ENCODE measurements around the gene COMMD3.

DNA sequence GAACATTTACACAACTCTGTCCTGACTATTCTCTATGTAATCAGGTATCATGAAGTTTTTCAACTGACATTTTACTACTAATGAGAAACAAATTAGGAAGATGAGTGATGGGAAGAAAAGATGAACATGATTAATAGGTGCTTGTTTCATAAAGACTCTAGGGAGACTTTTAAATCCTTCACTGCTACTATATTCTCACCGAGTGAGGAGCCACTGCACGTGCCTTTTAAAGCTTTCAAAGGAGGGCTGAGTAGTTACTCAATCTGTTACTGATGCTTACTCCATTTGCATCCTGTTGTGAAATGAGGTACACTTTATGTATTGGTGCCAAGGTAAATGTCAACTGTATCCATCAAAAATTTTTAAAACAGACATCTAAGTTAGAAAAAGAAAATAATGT is 1.3 kb upstream of the COMMD3 start:
- TF ChIP-seq, protein P1, sequence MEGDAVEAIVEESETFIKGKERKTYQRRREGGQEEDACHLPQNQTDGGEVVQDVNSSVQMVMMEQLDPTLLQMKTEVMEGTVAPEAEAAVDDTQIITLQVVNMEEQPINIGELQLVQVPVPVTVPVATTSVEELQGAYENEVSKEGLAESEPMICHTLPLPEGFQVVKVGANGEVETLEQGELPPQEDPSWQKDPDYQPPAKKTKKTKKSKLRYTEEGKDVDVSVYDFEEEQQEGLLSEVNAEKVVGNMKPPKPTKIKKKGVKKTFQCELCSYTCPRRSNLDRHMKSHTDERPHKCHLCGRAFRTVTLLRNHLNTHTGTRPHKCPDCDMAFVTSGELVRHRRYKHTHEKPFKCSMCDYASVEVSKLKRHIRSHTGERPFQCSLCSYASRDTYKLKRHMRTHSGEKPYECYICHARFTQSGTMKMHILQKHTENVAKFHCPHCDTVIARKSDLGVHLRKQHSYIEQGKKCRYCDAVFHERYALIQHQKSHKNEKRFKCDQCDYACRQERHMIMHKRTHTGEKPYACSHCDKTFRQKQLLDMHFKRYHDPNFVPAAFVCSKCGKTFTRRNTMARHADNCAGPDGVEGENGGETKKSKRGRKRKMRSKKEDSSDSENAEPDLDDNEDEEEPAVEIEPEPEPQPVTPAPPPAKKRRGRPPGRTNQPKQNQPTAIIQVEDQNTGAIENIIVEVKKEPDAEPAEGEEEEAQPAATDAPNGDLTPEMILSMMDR (conservative IDR thresholded peaks at IDR 0.05), result no peak
- no peak for TF ChIP-seq EZH2 (IDR thresholded peaks at IDR 0.05; ENCODE audit: low read depth)

Data from PC-9 (cell line).